ENCODE results near the gene CAMTA1. TPM values are rescaled to one million over a fixed set of nuclear protein-coding genes. Genes with fewer than 3 reads are reported as not detected.

Gene CAMTA1
- total RNA-seq, 2 donors from 2014 or later = 105 to 113 TPM

DNA sequence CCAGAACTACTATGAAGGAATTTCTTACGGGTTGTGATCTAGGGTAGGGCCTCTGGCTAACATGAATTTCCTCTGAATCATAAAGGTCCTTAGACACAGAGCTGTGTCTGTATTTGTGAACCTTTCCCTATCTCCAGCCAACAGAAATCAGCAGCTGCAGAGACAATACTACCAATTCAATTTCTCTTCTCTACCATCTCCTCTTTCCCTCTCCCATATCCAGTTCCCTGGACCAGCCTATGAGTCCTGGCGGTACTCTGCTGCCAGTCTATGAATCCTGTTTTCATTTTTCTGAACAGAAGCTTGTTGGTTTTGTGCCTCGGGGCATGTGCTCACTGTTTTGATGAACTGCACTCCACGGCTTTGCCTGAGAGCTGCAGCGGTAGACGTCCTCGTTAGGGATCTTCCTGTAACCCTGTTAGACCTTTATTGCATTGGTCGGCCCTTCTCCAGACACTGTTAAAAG lies 527.9 kb downstream of the CAMTA1 start:
- no peak overlapping the region for H3K27ac ChIP-seq
- no peak for ATAC-seq (ENCODE audit: insufficient number of reproducible peaks, low FRiP score, low read depth)
- no peak for DNase-seq (ENCODE audit: low spot score)
- H3K9me3 ChIP-seq = peaks cover 1% of the 10 kb centered on the region
- no peaks in the 10 kb centered on the region for H3K4me1 ChIP-seq (ENCODE audit: control insufficient read depth in 1 of 2, low read depth in 2 of 2)
- H3K27me3 ChIP-seq (replicated peaks; ENCODE audit: insufficient read depth) = no peaks in the 10 kb centered on the region
- H3K36me3 ChIP-seq = no peaks in the 10 kb centered on the region
- TF ChIP-seq, protein P1, sequence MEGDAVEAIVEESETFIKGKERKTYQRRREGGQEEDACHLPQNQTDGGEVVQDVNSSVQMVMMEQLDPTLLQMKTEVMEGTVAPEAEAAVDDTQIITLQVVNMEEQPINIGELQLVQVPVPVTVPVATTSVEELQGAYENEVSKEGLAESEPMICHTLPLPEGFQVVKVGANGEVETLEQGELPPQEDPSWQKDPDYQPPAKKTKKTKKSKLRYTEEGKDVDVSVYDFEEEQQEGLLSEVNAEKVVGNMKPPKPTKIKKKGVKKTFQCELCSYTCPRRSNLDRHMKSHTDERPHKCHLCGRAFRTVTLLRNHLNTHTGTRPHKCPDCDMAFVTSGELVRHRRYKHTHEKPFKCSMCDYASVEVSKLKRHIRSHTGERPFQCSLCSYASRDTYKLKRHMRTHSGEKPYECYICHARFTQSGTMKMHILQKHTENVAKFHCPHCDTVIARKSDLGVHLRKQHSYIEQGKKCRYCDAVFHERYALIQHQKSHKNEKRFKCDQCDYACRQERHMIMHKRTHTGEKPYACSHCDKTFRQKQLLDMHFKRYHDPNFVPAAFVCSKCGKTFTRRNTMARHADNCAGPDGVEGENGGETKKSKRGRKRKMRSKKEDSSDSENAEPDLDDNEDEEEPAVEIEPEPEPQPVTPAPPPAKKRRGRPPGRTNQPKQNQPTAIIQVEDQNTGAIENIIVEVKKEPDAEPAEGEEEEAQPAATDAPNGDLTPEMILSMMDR (IDR thresholded peaks at IDR 0.05) = no peak
- H3K4me3 ChIP-seq = no peak overlapping the region

DNA sequence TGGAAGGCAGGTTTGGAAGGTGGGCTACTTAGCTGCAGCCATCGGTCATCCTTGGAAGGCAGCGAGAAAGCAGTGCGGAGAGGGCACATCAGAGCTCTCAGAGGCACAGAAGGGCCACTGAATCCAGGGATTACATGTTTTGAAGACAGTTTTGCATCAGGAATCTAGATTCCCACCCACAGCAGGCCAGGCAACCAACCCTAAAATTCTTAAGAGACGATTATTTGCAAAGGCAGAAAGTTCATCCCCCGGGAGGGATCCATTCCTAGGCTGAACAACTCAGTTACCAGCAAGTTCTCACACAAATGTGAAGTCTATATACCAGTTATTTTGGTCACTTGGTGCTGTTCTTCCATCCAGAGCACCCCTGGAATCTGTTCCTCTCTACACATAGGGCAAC lies 528.6 kb downstream of the CAMTA1 start:
- DNase-seq (ENCODE audit: low spot score) = no peak
- Histone ChIP-seq H3K36me3 (no peaks in the 10 kb centered on the region), H3K9me3 (no peaks in the 10 kb centered on the region), H3K4me3 (no peak overlapping the region), H3K27me3 (replicated peaks; ENCODE audit: insufficient read depth) (no peaks in the 10 kb centered on the region), H3K4me1 (ENCODE audit: control insufficient read depth in 1 of 2, low read depth in 2 of 2) (no peaks in the 10 kb centered on the region), H3K27ac (no peak overlapping the region)
- ATAC-seq (ENCODE audit: insufficient number of reproducible peaks, low FRiP score, low read depth) = no peak
- TF ChIP-seq, protein P1 (IDR thresholded peaks at IDR 0.05) = no peak

DNA sequence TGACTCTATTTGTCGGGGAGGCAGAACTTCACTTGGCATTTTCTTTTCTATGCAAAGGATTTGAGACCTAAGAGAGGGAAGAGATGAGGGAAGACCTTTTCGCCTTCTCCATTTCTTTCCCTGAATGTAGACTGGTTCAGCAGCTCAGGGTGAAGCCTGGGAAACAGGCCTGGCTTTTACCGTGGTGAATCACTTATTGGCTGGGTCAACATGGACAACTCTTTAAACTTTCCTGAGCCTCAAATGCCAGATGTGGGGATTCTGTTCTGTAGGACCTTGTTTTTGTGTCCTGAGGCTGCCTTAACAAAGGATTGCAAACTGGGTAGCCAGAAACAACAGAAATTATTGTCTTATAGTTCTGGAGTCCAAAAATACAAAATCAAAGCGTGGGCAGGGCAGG lies 530.1 kb downstream of the CAMTA1 start:
- DNase-seq (ENCODE audit: low spot score) (no peak), ATAC-seq (ENCODE audit: insufficient number of reproducible peaks, low FRiP score, low read depth) (no peak)
- H3K27me3 ChIP-seq (replicated peaks; ENCODE audit: insufficient read depth) = no peaks in the 10 kb centered on the region
- TF ChIP-seq, protein P1 (IDR thresholded peaks at IDR 0.05) = no peak
- H3K4me3 ChIP-seq = no peak overlapping the region
- H3K9me3 ChIP-seq = no peaks in the 10 kb centered on the region
- H3K4me1 ChIP-seq (ENCODE audit: control insufficient read depth in 1 of 2, low read depth in 2 of 2) = no peaks in the 10 kb centered on the region
- H3K27ac ChIP-seq = no peak overlapping the region
- no peaks in the 10 kb centered on the region for H3K36me3 ChIP-seq

DNA sequence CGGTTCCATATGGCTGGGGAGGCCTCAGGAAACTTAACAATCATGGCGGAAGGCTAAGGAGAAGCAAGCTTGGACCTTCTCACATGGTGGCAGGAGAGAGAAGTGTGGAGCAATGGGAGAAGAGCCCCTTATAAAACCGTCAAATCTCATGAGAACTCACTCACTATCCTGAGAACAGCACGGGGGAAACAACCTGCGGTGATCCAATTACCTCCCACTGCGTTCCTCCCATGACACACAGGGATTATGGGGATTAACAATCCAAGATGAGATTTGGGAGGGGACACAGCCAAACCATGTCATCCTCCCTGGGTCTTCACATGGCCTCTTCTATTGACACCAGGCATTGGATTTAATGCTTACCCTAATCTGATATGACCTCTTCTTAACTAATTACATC lies 530.7 kb downstream of the CAMTA1 start:
- no peak for ATAC-seq (ENCODE audit: insufficient number of reproducible peaks, low FRiP score, low read depth)
- Histone ChIP-seq H3K4me3 (no peak overlapping the region), H3K4me1 (ENCODE audit: control insufficient read depth in 1 of 2, low read depth in 2 of 2) (no peaks in the 10 kb centered on the region), H3K27me3 (replicated peaks; ENCODE audit: insufficient read depth) (no peaks in the 10 kb centered on the region), H3K9me3 (no peaks in the 10 kb centered on the region), H3K27ac (no peak overlapping the region), H3K36me3 (no peaks in the 10 kb centered on the region)
- no peak for DNase-seq (ENCODE audit: low spot score)
- TF ChIP-seq, protein P1 (IDR thresholded peaks at IDR 0.05) = no peak

DNA sequence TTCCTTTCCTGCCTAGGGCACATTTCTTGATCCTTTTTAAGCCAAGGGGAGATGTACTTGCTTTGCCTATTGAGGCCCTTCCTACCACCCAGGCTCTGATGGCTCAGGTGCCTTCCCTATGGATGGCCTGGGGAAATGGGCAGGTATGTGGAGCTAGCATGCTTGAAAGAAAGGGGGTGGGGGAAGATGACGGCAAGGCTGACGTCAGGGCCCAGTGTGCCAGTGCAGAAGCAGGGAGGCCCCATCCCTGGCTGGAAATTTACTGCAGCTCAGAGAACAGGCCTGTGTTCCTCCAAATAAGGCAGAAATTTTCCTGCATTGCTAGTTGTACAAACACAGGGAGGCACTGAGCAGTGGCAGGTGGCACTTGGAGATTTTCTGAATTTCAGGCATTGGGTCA lies 532.6 kb downstream of the CAMTA1 start:
- H3K4me3 ChIP-seq = no peak overlapping the region
- no peak for ATAC-seq (ENCODE audit: insufficient number of reproducible peaks, low FRiP score, low read depth)
- no peak for DNase-seq (ENCODE audit: low spot score)
- no peaks in the 10 kb centered on the region for H3K36me3 ChIP-seq
- TF ChIP-seq, protein P1 (IDR thresholded peaks at IDR 0.05) = no peak
- no peak overlapping the region for H3K27ac ChIP-seq
- no peaks in the 10 kb centered on the region for H3K9me3 ChIP-seq
- no peaks in the 10 kb centered on the region for H3K27me3 ChIP-seq (replicated peaks; ENCODE audit: insufficient read depth)
- no peaks in the 10 kb centered on the region for H3K4me1 ChIP-seq (ENCODE audit: control insufficient read depth in 1 of 2, low read depth in 2 of 2)
